Pons (tissue), 1 donor: ENCODE measurements around the gene MEGF10.
"Not testable (repeated sequence)": the region's sequence is repeated elsewhere in the genome, so short reads cannot be mapped to it uniquely, and the experiment has no call there.

Source experiments
- DNase-seq: peaks from one replicate; pipeline ENCODE4 v3.0.0-alpha.2; 2016; ENCODE audit warnings: low spot score

The MEGF10 gene

DNA sequence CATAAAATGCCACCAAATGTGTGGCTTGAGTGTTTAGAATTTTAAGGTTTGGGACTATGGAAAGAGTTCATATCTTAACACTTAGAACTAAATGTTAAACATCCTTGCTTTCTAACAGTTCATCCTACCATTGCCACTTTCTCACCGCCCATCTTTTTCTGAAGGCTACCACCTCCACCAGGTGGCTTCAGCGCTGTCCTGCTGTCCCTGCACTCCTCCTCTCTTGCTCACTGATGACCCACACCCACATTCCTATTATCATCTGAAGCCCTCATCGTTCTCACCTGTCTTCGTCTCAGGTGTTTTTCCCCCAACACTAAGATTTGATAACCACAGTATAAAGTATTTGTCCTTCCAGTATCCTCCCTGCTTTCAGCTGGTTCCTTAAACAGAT is 7.4 kb downstream of the MEGF10 start:
- peak; percentile 35 for DNase-seq

- peak; percentile 98 for DNase-seq
Measured at GRCh38 chr5:127298656-127299055, 8.1 kb downstream of the MEGF10 start.

DNA sequence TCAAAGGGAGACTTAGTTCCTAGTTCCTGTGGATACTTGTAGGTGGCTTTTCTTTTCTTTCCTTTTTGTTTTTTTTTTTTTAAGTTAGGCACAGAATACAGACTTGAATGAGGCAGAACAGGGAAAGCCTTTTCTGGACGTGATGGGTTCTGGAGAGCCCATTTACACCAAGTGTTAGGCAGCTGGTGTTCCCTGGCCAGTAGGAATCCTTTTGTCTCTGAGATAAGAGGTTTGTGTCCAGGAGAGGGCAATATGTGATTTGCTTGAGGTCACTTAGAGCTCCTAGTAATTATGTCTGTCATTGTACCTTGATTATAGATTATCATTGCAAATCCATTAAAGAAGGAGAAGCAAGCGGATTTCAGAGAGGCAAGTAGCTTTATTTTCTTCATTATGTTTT is 9.1 kb downstream of the MEGF10 start:
- DNase-seq = peak; percentile 94

GRCh38 chr5:127302509-127302908 is 11.9 kb downstream of the MEGF10 start:
- no peak for DNase-seq

DNA sequence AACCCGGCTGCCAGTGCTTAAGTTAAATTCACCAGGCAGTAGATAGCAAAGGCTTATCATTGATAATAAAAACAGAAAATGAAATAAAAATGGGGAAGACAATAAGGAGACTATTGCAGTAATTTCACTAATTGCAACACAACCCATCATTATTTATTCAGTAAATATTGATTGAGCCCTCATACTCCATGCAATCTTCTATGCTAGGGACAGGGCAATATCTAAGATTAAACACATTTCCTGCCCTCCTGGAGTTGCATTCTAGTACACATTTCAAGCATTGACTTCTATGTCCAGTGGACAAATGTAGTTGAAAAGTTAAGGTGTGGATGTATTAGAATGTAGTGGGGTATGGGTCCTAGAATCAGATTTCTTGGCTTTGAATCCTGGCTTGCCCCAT is 12.8 kb downstream of the MEGF10 start:
- DNase-seq = no peak

GRCh38 chr5:127305493-127305892 is 14.9 kb downstream of the MEGF10 start:
- DNase-seq = peak; percentile 93

DNA sequence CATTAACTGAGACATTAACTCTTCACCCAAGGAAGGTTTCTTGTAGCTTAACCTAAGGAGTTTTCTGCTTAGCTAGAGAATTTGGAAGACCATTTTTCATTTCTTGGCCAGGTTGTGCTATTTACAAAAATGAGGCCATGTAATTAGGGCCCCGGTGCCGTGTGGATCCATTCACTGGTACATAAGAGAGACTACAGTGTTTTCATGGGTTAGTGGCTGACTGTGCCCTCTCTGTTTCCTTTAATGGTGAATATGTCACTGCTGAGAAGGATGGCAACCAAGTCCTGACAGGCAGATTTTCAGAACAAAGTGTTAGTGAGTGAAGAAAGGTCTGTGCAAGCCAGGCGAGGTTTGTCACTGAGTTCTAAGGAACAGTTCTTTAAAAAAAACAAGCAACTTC is 15.4 kb downstream of the MEGF10 start:
- peak; percentile 73 for DNase-seq

GRCh38 chr5:127306647-127307046 is 16.1 kb downstream of the MEGF10 start:
- DNase-seq = no peak

GRCh38 chr5:127307868-127308267 is 17.3 kb downstream of the MEGF10 start:
- DNase-seq = peak; percentile 64

GRCh38 chr5:127308325-127308724 is 17.7 kb downstream of the MEGF10 start:
- not testable (repeated sequence) for DNase-seq

DNA sequence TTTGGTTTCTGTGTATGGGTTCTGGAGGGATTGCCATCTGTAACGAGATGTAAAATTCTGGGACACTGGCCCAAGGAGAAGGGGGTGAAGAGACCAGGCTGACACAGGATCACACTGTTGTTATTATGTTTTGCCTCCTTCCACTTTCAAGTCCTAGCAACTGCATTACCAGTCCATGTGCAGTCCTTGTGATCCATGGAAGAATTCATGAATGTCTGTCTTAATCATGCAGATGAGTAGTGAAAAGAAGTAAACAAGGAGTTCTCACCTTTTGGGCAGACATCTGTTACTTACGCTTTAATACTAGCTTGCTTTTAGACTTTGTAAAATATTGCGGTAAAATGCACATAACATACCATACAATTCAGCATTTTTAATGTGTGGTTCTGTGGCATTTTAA is 18.3 kb downstream of the MEGF10 start:
- DNase-seq = no peak

GRCh38 chr5:127311349-127311748 is 20.8 kb downstream of the MEGF10 start:
- no peak for DNase-seq

GRCh38 chr5:127311781-127312525 is 21.4 kb downstream of the MEGF10 start:
- DNase-seq = peak; percentile 58

- DNase-seq = no peak
Measured at GRCh38 chr5:127313379-127313778, 22.8 kb downstream of the MEGF10 start.

- peak; percentile 68 for DNase-seq
Measured at GRCh38 chr5:127313847-127314473, 23.4 kb downstream of the MEGF10 start.

DNA sequence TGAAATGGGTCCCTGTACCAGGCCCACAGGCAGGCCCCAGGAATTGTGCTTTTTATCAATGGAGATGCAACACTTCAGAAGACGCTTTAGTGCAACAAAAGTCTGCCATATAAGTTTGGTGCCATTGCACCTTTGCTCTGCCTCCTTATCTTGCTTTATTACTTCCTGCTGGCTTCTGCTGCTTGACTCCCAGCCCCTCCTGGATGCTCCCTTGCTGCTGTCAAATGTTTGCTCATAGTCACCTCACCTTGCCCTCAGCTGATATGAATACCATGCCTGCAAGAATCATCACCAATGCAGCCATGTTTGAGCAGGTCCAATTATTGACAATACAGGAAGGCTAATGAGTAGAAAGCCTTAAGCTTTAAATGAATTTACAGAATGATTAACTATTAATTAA is 25.4 kb downstream of the MEGF10 start:
- DNase-seq = no peak

- DNase-seq = not testable (repeated sequence)
Measured at GRCh38 chr5:127317385-127317784, 26.8 kb downstream of the MEGF10 start.

- DNase-seq = peak; percentile 60
Measured at GRCh38 chr5:127320032-127320965, 29.7 kb downstream of the MEGF10 start.

GRCh38 chr5:127321465-127321864 is 30.9 kb downstream of the MEGF10 start:
- DNase-seq = no peak

- DNase-seq = no peak
Measured at GRCh38 chr5:127322403-127322802, 31.8 kb downstream of the MEGF10 start.

GRCh38 chr5:127324756-127325155 is 34.2 kb downstream of the MEGF10 start:
- no peak for DNase-seq

DNA sequence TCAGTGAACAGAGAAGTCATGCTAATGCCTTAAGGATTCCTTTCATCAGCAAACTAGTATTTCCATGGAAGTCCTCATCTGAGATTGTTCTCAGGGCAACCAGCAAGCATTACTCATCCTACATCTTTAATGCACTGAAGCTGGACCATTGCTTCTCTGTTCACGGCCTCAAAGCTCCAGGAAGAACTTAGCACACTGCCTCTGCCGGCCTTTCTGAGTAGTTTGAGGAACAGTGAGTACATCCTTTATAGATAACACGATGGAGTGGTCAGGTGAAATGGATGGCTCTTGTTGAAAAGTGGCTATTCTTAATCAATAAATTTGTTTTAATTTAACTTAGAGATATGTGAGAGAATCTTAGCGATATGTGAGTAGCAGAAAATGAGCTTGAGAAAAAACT is 35.8 kb downstream of the MEGF10 start:
- DNase-seq = no peak
